Nephron (organoid): ENCODE measurements around the gene SLCO2A1.

ENCODE experiments used
- H3K27ac Mint-ChIP-seq, 3 experiments: 2 replicates each; pipeline ENCODE4 v1.8.0; 2020; ENCODE audit warnings: mixed read lengths in 3 of 3, mild to moderate bottlenecking in 2 of 3, moderate library complexity in 1 of 3
- H3K27me3 Mint-ChIP-seq: 2 replicates; pipeline ENCODE4 v1.8.0; 2021; ENCODE audit warnings: low read depth, mild to moderate bottlenecking, moderate library complexity, mixed read lengths
- H3K36me3 Mint-ChIP-seq: 2 replicates; pipeline ENCODE4 v1.8.0; 2020; ENCODE audit warnings: low read depth, mixed read lengths
- H3K4me1 Mint-ChIP-seq: 2 replicates; pipeline ENCODE4 v1.8.0; 2020; ENCODE audit warnings: mixed read lengths
- H3K4me3 Mint-ChIP-seq, 3 experiments: 2 replicates each; pipeline ENCODE4 v1.8.0; 2020; ENCODE audit warnings: mild to moderate bottlenecking in 3 of 3, mixed read lengths in 3 of 3, moderate library complexity in 2 of 3
- H3K9me3 Mint-ChIP-seq: 2 replicates; pipeline ENCODE4 v1.8.0; 2020; ENCODE audit warnings: mixed read lengths
- CTCF ChIP-seq, 3 experiments: fragments of 200-600 bp; sonication (generic); IDR thresholded peaks; one replicate each; pipeline ENCODE4 v1.5.0; 2021; ENCODE audit warnings: antibody characterized with exemption in 3 of 3; ENCODE audit not compliant: unreplicated experiment in 3 of 3

SLCO2A1 gene

GRCh38 chr3:133887074-133887802 lies 142.5 kb downstream of the SLCO2A1 start:
- Mint-ChIP-seq H3K9me3 (peaks cover under 1% of the 10 kb centered on the region), H3K27ac (no peak overlapping the region), H3K36me3 (peaks cover 8% of the 10 kb centered on the region), H3K4me3 (no peak overlapping the region), H3K27me3 (peaks cover 6% of the 10 kb centered on the region), H3K4me1 (peaks cover 16% of the 10 kb centered on the region)
- no peak for TF ChIP-seq CTCF (IDR thresholded peaks at IDR 0.05; ENCODE audit: unreplicated experiment in 3 of 3)

GRCh38 chr3:133886031-133886722 lies 143.5 kb downstream of the SLCO2A1 start:
- Mint-ChIP-seq H3K4me3 (no peak overlapping the region), H3K9me3 (peaks cover 2% of the 10 kb centered on the region), H3K27ac (no peak overlapping the region)

GRCh38 chr3:133884887-133885711 lies 144.6 kb downstream of the SLCO2A1 start:
- Mint-ChIP-seq H3K9me3 (peaks cover 2% of the 10 kb centered on the region), H3K27ac (no peak overlapping the region), H3K4me1 (no peaks in the 10 kb centered on the region), H3K36me3 (peaks cover 16% of the 10 kb centered on the region), H3K27me3 (peaks cover 6% of the 10 kb centered on the region), H3K4me3 (no peak overlapping the region)
- no peak for TF ChIP-seq CTCF (IDR thresholded peaks at IDR 0.05; ENCODE audit: unreplicated experiment in 3 of 3)

More at GRCh38 chr3:133886031-133886722, 143.5 kb downstream of the SLCO2A1 start:
- Mint-ChIP-seq H3K27me3 (peaks cover 6% of the 10 kb centered on the region), H3K4me1 (peaks cover 5% of the 10 kb centered on the region), H3K36me3 (peaks cover 15% of the 10 kb centered on the region)
- TF ChIP-seq CTCF (IDR thresholded peaks at IDR 0.05; ENCODE audit: unreplicated experiment in 3 of 3) = no peak

- H3K36me3 Mint-ChIP-seq = peaks cover 18% of the 10 kb centered on the region
- H3K4me3 Mint-ChIP-seq = no peak overlapping the region
- peaks cover 6% of the 10 kb centered on the region for H3K27me3 Mint-ChIP-seq
- H3K4me1 Mint-ChIP-seq = no peaks in the 10 kb centered on the region
- H3K27ac Mint-ChIP-seq = no peak overlapping the region
- TF ChIP-seq CTCF (IDR thresholded peaks at IDR 0.05; ENCODE audit: unreplicated experiment in 3 of 3) = no peak
- H3K9me3 Mint-ChIP-seq = peaks cover 2% of the 10 kb centered on the region
Observed at GRCh38 chr3:133884054-133884886, 145.5 kb downstream of the SLCO2A1 start.

- TF ChIP-seq CTCF (IDR thresholded peaks at IDR 0.05; ENCODE audit: unreplicated experiment in 3 of 3) = no peak
- Mint-ChIP-seq H3K4me1 (no peaks in the 10 kb centered on the region), H3K27ac (no peak overlapping the region), H3K27me3 (peaks cover 6% of the 10 kb centered on the region), H3K4me3 (no peak overlapping the region), H3K9me3 (peaks cover 6% of the 10 kb centered on the region), H3K36me3 (peaks cover 18% of the 10 kb centered on the region)
Observed at GRCh38 chr3:133883641-133884040, 146.1 kb downstream of the SLCO2A1 start.
